ENCODE data around the gene EFNA3.

EFNA3 gene

GRCh38 chr1:155049651-155050559 lies 28.7 kb upstream of the EFNA3 start:
- no peak for DNase-seq

- DNase-seq: peak; percentile 94
These were observed 27.9 kb upstream of the EFNA3 start, which contains the start of gene ADAM15 for GRCh38 chr1:155050560-155051341. TSS of gene ADAM15 (plus strand) at chr1:155051316. CDS start at chr1:155051387, 71 bp downstream.

- DNase-seq: no peak
These were observed 27.3 kb upstream of the EFNA3 start for GRCh38 chr1:155051342-155051776.

GRCh38 chr1:155051777-155052398 lies 26.7 kb upstream of the EFNA3 start:
- peak; percentile 61 for DNase-seq

- no peak for DNase-seq
These were observed 25.9 kb upstream of the EFNA3 start for GRCh38 chr1:155052439-155053395.

- no peak for DNase-seq
These were observed 25.0 kb upstream of the EFNA3 start for GRCh38 chr1:155053531-155054105.

GRCh38 chr1:155057104-155057503 lies 21.5 kb upstream of the EFNA3 start:
- no peak for DNase-seq

- DNase-seq: no peak
These were observed 20.8 kb upstream of the EFNA3 start for GRCh38 chr1:155057788-155058211.

- DNase-seq: no peak
These were observed 17.9 kb upstream of the EFNA3 start for GRCh38 chr1:155060736-155061135.

- peak; percentile 97 for DNase-seq
These were observed 17.1 kb upstream of the EFNA3 start for GRCh38 chr1:155061381-155062150.

- DNase-seq: peak; percentile 75
These were observed 16.4 kb upstream of the EFNA3 start for GRCh38 chr1:155062151-155062686.

- peak; percentile 88 for DNase-seq
These were observed 15.8 kb upstream of the EFNA3 start for GRCh38 chr1:155062702-155063411.

- peak; percentile 92 for DNase-seq
These were observed 15.0 kb upstream of the EFNA3 start, which contains the start of gene EFNA4 for GRCh38 chr1:155063550-155064110. TSS of gene EFNA4 (plus strand) at chr1:155063740. CDS start at chr1:155063824, 84 bp downstream.

GRCh38 chr1:155064111-155064831 lies 14.4 kb upstream of the EFNA3 start:
- peak; percentile 76 for DNase-seq

- DNase-seq: peak; percentile 41
These were observed 13.7 kb upstream of the EFNA3 start for GRCh38 chr1:155064832-155065429.

GRCh38 chr1:155066777-155067176 lies 11.9 kb upstream of the EFNA3 start:
- DNase-seq: no peak

GRCh38 chr1:155068599-155068998 lies 10.0 kb upstream of the EFNA3 start:
- no peak for DNase-seq

- peak; percentile 83 for DNase-seq
These were observed 9.0 kb upstream of the EFNA3 start for GRCh38 chr1:155069551-155070157.

All from NCI-H82 (cell line).